ENCODE data around the gene COL6A6.

COL6A6 gene

DNA sequence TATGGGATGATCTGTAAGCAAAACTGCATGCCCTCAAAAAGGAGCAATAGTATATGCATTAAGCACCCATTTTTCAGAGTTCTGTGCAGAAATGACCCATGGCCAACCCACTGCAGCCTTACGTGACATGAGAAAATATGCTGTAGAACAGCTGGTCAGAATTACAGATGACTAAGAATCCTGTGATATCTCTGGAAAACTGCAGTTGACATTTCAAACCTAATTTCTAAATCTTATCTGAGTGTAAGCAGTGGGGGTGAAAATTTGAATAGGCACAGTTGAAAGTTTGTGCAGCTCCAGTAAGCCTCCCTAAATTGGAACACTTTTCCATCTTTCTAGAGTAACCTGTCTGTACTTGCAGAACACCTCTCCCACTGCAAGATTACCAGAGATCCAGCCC is 28.7 kb upstream of the COL6A6 start:
- DNase-seq (ENCODE audit: low read depth in 2 of 2), result peak in 1 of 2 donors; percentile 7
- TF ChIP-seq CTCF (IDR thresholded peaks at IDR 0.05; ENCODE audit: low read depth, low read length), result no peak
- H3K4me3 ChIP-seq (replicated peaks in 1 of 2; ENCODE audit: low read depth in 2 of 2, low read length in 2 of 2), result no peak overlapping the region

- H3K4me3 ChIP-seq (replicated peaks in 1 of 2; ENCODE audit: low read depth in 2 of 2, low read length in 2 of 2), result no peak overlapping the region
- TF ChIP-seq CTCF (IDR thresholded peaks at IDR 0.05; ENCODE audit: low read depth, low read length), result no peak
- DNase-seq (ENCODE audit: low read depth in 2 of 2), result no peak
Observed at GRCh38 chr3:130488769-130489450, 28.1 kb upstream of the COL6A6 start.

GRCh38 chr3:130490241-130490640 is 26.7 kb upstream of the COL6A6 start:
- DNase-seq (ENCODE audit: low read depth in 2 of 2), result peak; percentile 2 to 33
- no peak overlapping the region for H3K4me3 ChIP-seq (replicated peaks in 1 of 2; ENCODE audit: low read depth in 2 of 2, low read length in 2 of 2)
- no peak for TF ChIP-seq CTCF (IDR thresholded peaks at IDR 0.05; ENCODE audit: low read depth, low read length)

GRCh38 chr3:130491431-130491830 is 25.5 kb upstream of the COL6A6 start:
- TF ChIP-seq CTCF (IDR thresholded peaks at IDR 0.05; ENCODE audit: low read depth, low read length), result no peak
- DNase-seq (ENCODE audit: low read depth in 2 of 2), result no peak
- H3K4me3 ChIP-seq (replicated peaks in 1 of 2; ENCODE audit: low read depth in 2 of 2, low read length in 2 of 2), result no peak overlapping the region

DNA sequence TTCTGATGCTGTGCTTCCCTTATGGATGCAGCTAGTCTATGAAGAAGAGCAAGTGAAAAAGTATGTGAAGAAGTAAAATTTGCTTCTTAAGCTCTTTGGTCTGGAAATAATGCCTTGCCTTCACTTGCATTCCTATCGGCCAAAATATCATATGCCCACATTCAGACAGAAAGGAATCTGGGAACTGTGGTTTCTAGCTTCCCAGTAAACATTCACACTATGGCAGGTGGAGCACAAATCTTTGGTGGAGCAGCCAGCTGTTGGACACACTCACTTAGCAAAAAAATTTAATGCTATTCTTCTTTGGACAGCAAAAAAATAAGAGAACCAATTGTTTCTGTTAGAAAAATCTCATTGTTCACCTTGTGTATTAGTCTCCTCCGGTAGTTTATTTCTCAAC is 12.3 kb upstream of the COL6A6 start:
- TF ChIP-seq CTCF (IDR thresholded peaks at IDR 0.05; ENCODE audit: low read depth, low read length), result no peak
- no peak for DNase-seq (ENCODE audit: low read depth in 2 of 2)
- H3K4me3 ChIP-seq (replicated peaks in 1 of 2; ENCODE audit: low read depth in 2 of 2, low read length in 2 of 2), result no peak overlapping the region

DNA sequence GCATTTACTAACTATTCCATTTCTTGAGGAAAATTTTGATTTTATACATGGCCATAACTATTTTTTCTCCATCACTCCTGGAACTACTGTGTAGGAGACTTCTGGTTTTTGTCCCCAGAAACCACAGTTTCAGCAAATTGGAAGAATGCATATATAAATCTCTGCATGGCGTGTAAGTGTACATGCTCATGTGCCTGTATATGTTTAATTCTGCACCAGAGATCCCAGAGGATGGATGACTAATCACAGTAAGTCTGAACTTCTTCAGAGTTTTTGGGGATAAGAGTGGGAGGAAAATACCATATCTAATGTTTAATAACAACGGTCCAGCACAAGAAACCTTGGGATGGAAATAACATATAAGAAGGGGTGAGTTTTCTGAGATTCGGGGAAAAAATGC is 10.9 kb upstream of the COL6A6 start:
- no peak for TF ChIP-seq CTCF (IDR thresholded peaks at IDR 0.05; ENCODE audit: low read depth, low read length)
- peak in 1 of 2 donors; percentile 2 for DNase-seq (ENCODE audit: low read depth in 2 of 2)
- no peak overlapping the region for H3K4me3 ChIP-seq (replicated peaks in 1 of 2; ENCODE audit: low read depth in 2 of 2, low read length in 2 of 2)

- no peak overlapping the region for H3K4me3 ChIP-seq (replicated peaks in 1 of 2; ENCODE audit: low read depth in 2 of 2, low read length in 2 of 2)
- no peak for TF ChIP-seq CTCF (IDR thresholded peaks at IDR 0.05; ENCODE audit: low read depth, low read length)
- DNase-seq (ENCODE audit: low read depth in 2 of 2), result no peak
Observed at GRCh38 chr3:130507746-130508145, 9.2 kb upstream of the COL6A6 start.

All from cardiac fibroblast (primary cell).